HepG2 (cell line): ENCODE data around the gene MAMSTR. TPM values are rescaled to one million over a fixed set of nuclear protein-coding genes. Genes with fewer than 3 reads are reported as not detected.

Experiments used
- ATM ChIP-seq: fragments of 450-650 bp; IDR thresholded peaks from 2 replicates; pipeline ENCODE4 v1.7.1; 2017; ENCODE audit warnings: mild to moderate bottlenecking, borderline replicate concordance
- CBX1 ChIP-seq: IDR thresholded peaks from one replicate; pipeline ENCODE4 v1.6.1; 2016; ENCODE audit warnings: antibody characterized with exemption, low read depth
- EZH2 ChIP-seq: conservative IDR thresholded peaks from 2 replicates; pipeline ENCODE4 v1.6.1; 2012; ENCODE audit warnings: mild to moderate bottlenecking, low read depth, low read length, moderate library complexity
- FOSL1 ChIP-seq: sonication (generic); formaldehyde crosslinking; IDR thresholded peaks from 2 replicates; pipeline ENCODE4 v1.9.0; 2021; ENCODE audit warnings: missing genetic modification reagents, borderline replicate concordance
- HMG20B ChIP-seq: conservative IDR thresholded peaks from 2 replicates; pipeline ENCODE4 v1.6.1; 2016; ENCODE audit warnings: missing genetic modification reagents, missing compliant biosample characterization
- MIXL1 ChIP-seq: IDR thresholded peaks from 2 replicates; pipeline ENCODE4 v1.6.1; 2016
- MTA1 ChIP-seq: sonication (generic); formaldehyde crosslinking; IDR thresholded peaks from 2 replicates; pipeline ENCODE4 v1.4.0; 2020; ENCODE audit warnings: missing genetic modification reagents, mild to moderate bottlenecking, borderline replicate concordance
- TARDBP ChIP-seq: sonication (generic); formaldehyde crosslinking; IDR thresholded peaks from 2 replicates; pipeline ENCODE4 v1.8.0; 2022; ENCODE audit warnings: mild to moderate bottlenecking, missing genetic modification reagents
- TSC22D2 ChIP-seq: sonication (generic); formaldehyde crosslinking; IDR thresholded peaks from 2 replicates; pipeline ENCODE4 v1.5.1; 2020; ENCODE audit warnings: missing genetic modification reagents, mild to moderate bottlenecking, borderline replicate concordance
- ZBTB38 ChIP-seq: sonication (generic); formaldehyde crosslinking; IDR thresholded peaks from 2 replicates; pipeline ENCODE4 v1.5.1; 2020; ENCODE audit warnings: mild to moderate bottlenecking, missing genetic modification reagents
- ZBTB42 ChIP-seq: sonication (generic); formaldehyde crosslinking; IDR thresholded peaks from 2 replicates; pipeline ENCODE4 v1.5.0; 2020; ENCODE audit warnings: mild to moderate bottlenecking, missing genetic modification reagents
- ZFP37 ChIP-seq: sonication (generic); formaldehyde crosslinking; IDR thresholded peaks from 2 replicates; pipeline ENCODE4 v1.4.0; 2020; ENCODE audit warnings: missing genetic modification reagents, borderline replicate concordance
- ZNF335 ChIP-seq: sonication (generic); formaldehyde crosslinking; IDR thresholded peaks from 2 replicates; pipeline ENCODE4 v1.4.0; 2020; ENCODE audit warnings: missing genetic modification reagents
- ZNF777 ChIP-seq: sonication (generic); formaldehyde crosslinking; IDR thresholded peaks from 2 replicates; pipeline ENCODE4 v1.4.0; 2020; ENCODE audit warnings: missing genetic modification reagents
- polyA plus RNA-seq, 8 experiments: library from polyadenylated mRNA; depleted of rRNA in 3 of 8; stranded (reverse) in 7 of 8; unstranded in 1 of 8; fragments of >200 nt; fragmentation: Illumina TruSeq in 4 of 8; extraction: Trizol in 4 of 8; gene quantifications; 2 replicates each; pipeline versions ENCODE4 v1.2.1 to v1.2.3, GENCODE V29; 2011 to 2016; ENCODE audit warnings: low read depth in 4 of 8, missing spikeins in 1 of 8, mixed read lengths in 1 of 8; ENCODE audit not compliant: insufficient read depth in 1 of 8
- total RNA-seq, 5 experiments: library from RNA; depleted of rRNA; stranded (reverse); fragments of >200 nt; fragmentation: Illumina TruSeq; extraction: Trizol; gene quantifications; 2 replicates each; pipeline ENCODE4 v1.2.3, GENCODE V29; 2016; ENCODE audit warnings: low read depth in 1 of 5
- TF ChIP-seq, protein P1 (sequence below), 2 experiments: fragments of 450-650 bp in 1 of 2; sonication (generic) in 1 of 2; formaldehyde crosslinking in 1 of 2; IDR thresholded peaks; 2 replicates each; pipeline versions ENCODE4 v1.6.1 to v1.8.0; 2016 to 2022; ENCODE audit warnings: antibody characterized with exemption in 1 of 2, mild to moderate bottlenecking in 1 of 2, missing genetic modification reagents in 1 of 2
- TF ChIP-seq, protein P2 (sequence below): sonication (generic); formaldehyde crosslinking; IDR thresholded peaks from 2 replicates; pipeline ENCODE4 v1.4.0; 2020; ENCODE audit warnings: mild to moderate bottlenecking, missing genetic modification reagents
- TF ChIP-seq, protein P3 (sequence below): sonication (generic); formaldehyde crosslinking; IDR thresholded peaks from 2 replicates; pipeline ENCODE4 v1.4.0; 2020; ENCODE audit warnings: mild to moderate bottlenecking, missing genetic modification reagents

Gene MAMSTR
- total and polyA plus RNA-seq, 2 of the 13 experiments (the other 11 are each of a cell fraction or from before 2014, with no cell fraction given) = 2.2 to 2.4 TPM

DNA sequence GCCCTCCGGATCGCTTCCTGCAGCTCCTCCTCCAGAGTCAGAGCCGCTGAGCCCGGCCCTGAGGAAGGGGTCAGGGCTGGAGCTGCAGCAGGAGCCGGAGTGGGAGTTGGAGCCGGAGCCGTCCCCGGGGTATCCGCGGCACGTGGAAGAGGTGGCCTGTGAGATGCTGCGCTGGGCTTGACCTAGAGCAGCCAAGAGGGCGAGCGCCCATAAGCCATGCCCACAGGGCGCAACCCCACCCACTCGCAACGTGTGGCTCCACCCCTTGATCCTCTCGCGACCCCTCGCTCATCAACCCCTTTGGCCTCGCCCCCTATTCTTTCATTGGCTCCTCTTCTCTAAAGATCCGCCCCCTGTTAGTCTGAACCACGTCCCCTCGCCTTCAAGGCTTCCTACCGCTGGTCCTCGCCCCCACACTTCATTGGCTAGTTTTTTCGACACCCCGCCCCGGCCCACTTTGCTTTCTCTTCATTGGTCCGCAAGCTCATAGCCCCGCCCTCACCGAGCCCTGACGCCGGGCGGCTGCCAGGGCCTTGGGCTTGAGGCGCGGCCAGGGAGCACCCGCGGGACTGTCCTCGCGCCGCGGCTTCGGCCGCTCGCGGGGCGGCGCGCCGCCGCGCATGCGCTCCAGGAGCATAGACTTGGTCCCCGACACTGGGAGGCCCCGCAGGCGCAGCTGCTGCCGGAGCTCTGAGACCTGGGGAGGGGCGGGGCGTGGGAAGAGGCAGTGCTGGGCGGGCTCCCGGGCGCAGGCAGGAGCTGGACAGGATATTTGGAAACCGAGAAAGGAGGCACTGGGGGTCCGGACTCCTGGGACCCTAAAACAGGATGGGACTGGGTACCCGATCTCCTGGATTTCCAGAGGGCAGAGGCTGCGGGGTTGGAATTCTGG, 5.4 kb downstream of the MAMSTR start (continued):
- TF ChIP-seq, protein P1, sequence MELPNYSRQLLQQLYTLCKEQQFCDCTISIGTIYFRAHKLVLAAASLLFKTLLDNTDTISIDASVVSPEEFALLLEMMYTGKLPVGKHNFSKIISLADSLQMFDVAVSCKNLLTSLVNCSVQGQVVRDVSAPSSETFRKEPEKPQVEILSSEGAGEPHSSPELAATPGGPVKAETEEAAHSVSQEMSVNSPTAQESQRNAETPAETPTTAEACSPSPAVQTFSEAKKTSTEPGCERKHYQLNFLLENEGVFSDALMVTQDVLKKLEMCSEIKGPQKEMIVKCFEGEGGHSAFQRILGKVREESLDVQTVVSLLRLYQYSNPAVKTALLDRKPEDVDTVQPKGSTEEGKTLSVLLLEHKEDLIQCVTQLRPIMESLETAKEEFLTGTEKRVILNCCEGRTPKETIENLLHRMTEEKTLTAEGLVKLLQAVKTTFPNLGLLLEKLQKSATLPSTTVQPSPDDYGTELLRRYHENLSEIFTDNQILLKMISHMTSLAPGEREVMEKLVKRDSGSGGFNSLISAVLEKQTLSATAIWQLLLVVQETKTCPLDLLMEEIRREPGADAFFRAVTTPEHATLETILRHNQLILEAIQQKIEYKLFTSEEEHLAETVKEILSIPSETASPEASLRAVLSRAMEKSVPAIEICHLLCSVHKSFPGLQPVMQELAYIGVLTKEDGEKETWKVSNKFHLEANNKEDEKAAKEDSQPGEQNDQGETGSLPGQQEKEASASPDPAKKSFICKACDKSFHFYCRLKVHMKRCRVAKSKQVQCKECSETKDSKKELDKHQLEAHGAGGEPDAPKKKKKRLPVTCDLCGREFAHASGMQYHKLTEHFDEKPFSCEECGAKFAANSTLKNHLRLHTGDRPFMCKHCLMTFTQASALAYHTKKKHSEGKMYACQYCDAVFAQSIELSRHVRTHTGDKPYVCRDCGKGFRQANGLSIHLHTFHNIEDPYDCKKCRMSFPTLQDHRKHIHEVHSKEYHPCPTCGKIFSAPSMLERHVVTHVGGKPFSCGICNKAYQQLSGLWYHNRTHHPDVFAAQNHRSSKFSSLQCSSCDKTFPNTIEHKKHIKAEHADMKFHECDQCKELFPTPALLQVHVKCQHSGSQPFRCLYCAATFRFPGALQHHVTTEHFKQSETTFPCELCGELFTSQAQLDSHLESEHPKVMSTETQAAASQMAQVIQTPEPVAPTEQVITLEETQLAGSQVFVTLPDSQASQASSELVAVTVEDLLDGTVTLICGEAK (IDR thresholded peaks at IDR 0.05) = no peak
- TF ChIP-seq, protein P1 (CRISPR knock-in tag; IDR thresholded peaks at IDR 0.05) = no peak
- TF ChIP-seq ZNF777 (CRISPR knock-in tag) = no peak
- TF ChIP-seq ZFP37 (CRISPR knock-in tag) = no peak
- TF ChIP-seq, protein P2, sequence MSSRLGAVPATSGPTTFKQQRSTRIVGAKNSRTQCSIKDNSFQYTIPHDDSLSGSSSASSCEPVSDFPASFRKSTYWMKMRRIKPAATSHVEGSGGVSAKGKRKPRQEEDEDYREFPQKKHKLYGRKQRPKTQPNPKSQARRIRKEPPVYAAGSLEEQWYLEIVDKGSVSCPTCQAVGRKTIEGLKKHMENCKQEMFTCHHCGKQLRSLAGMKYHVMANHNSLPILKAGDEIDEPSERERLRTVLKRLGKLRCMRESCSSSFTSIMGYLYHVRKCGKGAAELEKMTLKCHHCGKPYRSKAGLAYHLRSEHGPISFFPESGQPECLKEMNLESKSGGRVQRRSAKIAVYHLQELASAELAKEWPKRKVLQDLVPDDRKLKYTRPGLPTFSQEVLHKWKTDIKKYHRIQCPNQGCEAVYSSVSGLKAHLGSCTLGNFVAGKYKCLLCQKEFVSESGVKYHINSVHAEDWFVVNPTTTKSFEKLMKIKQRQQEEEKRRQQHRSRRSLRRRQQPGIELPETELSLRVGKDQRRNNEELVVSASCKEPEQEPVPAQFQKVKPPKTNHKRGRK (CRISPR knock-in tag) = no peak
- TF ChIP-seq CBX1 = no peak
- peak; percentile 25; the same call in 1 of the 2 replicates for TF ChIP-seq MTA1 (CRISPR knock-in tag)
- TF ChIP-seq TARDBP (CRISPR knock-in tag) = peak; percentile 26; the same call in 1 of the 2 replicates
- no peak for TF ChIP-seq HMG20B (CRISPR knock-in tag)
- no peak for TF ChIP-seq MIXL1 (CRISPR knock-in tag)
- no peak for TF ChIP-seq ATM
- TF ChIP-seq EZH2 = no peak
- TF ChIP-seq ZBTB42 (CRISPR knock-in tag) = no peak
- no peak for TF ChIP-seq ZNF335 (CRISPR knock-in tag)
- TF ChIP-seq ZBTB38 = peak; percentile 52; the same call in 1 of the 2 replicates
- TF ChIP-seq, protein P3, sequence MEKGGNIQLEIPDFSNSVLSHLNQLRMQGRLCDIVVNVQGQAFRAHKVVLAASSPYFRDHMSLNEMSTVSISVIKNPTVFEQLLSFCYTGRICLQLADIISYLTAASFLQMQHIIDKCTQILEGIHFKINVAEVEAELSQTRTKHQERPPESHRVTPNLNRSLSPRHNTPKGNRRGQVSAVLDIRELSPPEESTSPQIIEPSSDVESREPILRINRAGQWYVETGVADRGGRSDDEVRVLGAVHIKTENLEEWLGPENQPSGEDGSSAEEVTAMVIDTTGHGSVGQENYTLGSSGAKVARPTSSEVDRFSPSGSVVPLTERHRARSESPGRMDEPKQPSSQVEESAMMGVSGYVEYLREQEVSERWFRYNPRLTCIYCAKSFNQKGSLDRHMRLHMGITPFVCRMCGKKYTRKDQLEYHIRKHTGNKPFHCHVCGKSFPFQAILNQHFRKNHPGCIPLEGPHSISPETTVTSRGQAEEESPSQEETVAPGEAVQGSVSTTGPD (CRISPR knock-in tag) = no peak
- no peak for TF ChIP-seq TSC22D2 (CRISPR knock-in tag)
- TF ChIP-seq FOSL1 (CRISPR knock-in tag) = no peak
